ENCODE data around the gene SBF1. TPM values are rescaled to one million over a fixed set of nuclear protein-coding genes. Genes with fewer than 3 reads are reported as not detected.

SBF1 gene
- total and polyA plus RNA-seq, 2 of the 13 experiments (the other 11 are each of a cell fraction or from before 2014, with no cell fraction given), result 31.7 to 40.9 TPM

DNA sequence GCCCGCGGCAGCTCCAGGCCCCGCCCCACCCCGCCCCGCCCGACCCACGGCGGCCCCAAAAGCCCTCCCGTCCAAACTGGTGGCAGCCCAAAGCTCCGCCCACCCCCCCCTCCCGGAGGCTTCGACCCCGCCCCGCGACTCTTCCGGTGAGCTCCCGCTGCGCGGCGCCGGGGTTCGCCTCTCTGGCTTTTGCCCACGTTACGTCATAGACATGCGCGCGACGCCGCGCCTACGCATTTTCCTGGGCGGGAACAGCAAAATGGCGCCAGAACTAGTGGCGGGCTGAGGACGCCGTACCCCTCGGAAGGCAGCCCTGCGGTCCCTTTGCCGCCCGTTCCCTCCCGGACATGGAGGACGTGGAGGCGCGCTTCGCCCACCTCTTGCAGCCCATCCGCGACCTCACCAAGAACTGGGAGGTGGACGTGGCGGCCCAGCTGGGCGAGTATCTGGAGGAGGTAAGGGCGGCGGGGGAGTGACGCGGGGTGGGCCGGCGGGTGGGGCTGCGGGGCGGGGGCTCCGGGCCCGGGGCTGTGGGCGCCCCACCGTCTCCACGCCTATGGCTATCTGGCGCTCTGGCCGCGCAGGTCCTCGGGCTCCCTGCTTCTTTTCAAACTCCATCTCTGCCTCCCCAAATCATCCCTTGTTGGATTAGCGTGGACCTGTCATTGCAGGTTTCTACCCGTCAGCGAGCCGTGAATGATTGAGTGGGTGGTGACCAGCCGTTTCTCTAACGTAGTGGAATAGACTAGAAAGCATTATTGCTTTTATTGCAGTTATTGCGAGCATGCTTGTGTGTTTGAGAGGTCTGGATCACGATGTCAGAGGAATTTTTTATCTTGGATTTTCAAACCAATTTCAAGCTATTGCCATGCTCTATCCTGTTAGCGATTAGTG is 33.4 kb upstream of the SBF1 start, which contains the start of gene NCAPH2 (continued):
- TF ChIP-seq, protein P1, sequence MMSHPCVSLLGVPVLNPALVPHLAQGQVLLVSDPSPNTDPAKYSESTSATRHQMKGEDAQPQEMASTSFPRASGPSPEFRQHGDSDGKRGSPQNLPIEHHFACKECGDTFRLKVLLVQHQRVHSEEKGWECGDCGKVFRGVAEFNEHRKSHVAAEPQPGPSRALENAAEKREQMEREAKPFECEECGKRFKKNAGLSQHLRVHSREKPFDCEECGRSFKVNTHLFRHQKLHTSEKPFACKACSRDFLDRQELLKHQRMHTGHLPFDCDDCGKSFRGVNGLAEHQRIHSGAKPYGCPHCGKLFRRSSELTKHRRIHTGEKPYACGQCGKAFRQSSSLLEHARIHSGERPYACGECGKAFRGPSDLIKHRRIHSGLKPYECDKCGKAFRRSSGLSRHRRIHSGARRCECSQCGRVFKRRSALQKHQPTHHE (CRISPR knock-in tag; IDR thresholded peaks at IDR 0.05; ENCODE audit: borderline replicate concordance), result no peak
- TF ChIP-seq EEA1 (CRISPR knock-in tag; IDR thresholded peaks at IDR 0.05; ENCODE audit: borderline replicate concordance), result 0 out of 2 replicates have a peak, but pooled peaks have one; percentile 39
- TF ChIP-seq HMGA1 (CRISPR knock-in tag; conservative IDR thresholded peaks at IDR 0.05), result no peak
- TF ChIP-seq, protein P2, sequence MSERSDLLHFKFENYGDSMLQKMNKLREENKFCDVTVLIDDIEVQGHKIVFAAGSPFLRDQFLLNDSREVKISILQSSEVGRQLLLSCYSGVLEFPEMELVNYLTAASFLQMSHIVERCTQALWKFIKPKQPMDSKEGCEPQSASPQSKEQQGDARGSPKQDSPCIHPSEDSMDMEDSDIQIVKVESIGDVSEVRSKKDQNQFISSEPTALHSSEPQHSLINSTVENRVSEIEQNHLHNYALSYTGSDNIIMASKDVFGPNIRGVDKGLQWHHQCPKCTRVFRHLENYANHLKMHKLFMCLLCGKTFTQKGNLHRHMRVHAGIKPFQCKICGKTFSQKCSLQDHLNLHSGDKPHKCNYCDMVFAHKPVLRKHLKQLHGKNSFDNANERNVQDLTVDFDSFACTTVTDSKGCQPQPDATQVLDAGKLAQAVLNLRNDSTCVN (CRISPR knock-in tag; IDR thresholded peaks at IDR 0.05; ENCODE audit: borderline replicate concordance), result peak; percentile 49
- no peak for TF ChIP-seq NFE2L2 (IDR thresholded peaks at IDR 0.05; ENCODE audit: low read length)
- no peak for TF ChIP-seq PLRG1 (conservative IDR thresholded peaks at IDR 0.05)
- TF ChIP-seq, protein P3, sequence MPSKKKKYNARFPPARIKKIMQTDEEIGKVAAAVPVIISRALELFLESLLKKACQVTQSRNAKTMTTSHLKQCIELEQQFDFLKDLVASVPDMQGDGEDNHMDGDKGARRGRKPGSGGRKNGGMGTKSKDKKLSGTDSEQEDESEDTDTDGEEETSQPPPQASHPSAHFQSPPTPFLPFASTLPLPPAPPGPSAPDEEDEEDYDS (CRISPR knock-in tag; IDR thresholded peaks at IDR 0.05), result peak; percentile 60
- TF ChIP-seq ZNF616 (CRISPR knock-in tag; IDR thresholded peaks at IDR 0.05; ENCODE audit: low read depth), result no peak
- TF ChIP-seq, protein P4, sequence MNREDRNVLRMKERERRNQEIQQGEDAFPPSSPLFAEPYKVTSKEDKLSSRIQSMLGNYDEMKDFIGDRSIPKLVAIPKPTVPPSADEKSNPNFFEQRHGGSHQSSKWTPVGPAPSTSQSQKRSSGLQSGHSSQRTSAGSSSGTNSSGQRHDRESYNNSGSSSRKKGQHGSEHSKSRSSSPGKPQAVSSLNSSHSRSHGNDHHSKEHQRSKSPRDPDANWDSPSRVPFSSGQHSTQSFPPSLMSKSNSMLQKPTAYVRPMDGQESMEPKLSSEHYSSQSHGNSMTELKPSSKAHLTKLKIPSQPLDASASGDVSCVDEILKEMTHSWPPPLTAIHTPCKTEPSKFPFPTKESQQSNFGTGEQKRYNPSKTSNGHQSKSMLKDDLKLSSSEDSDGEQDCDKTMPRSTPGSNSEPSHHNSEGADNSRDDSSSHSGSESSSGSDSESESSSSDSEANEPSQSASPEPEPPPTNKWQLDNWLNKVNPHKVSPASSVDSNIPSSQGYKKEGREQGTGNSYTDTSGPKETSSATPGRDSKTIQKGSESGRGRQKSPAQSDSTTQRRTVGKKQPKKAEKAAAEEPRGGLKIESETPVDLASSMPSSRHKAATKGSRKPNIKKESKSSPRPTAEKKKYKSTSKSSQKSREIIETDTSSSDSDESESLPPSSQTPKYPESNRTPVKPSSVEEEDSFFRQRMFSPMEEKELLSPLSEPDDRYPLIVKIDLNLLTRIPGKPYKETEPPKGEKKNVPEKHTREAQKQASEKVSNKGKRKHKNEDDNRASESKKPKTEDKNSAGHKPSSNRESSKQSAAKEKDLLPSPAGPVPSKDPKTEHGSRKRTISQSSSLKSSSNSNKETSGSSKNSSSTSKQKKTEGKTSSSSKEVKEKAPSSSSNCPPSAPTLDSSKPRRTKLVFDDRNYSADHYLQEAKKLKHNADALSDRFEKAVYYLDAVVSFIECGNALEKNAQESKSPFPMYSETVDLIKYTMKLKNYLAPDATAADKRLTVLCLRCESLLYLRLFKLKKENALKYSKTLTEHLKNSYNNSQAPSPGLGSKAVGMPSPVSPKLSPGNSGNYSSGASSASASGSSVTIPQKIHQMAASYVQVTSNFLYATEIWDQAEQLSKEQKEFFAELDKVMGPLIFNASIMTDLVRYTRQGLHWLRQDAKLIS (CRISPR knock-in tag; IDR thresholded peaks at IDR 0.05), result no peak
- peak; percentile 27; the same call in 1 of the 2 replicates for TF ChIP-seq ZNF138 (CRISPR knock-in tag; IDR thresholded peaks at IDR 0.05; ENCODE audit: low read depth)
- TF ChIP-seq SMARCE1 (IDR thresholded peaks at IDR 0.05; ENCODE audit: borderline replicate concordance), result no peak
- no peak for TF ChIP-seq ZNF251 (CRISPR knock-in tag; IDR thresholded peaks at IDR 0.05)
- no peak for TF ChIP-seq CAMTA2 (CRISPR knock-in tag; IDR thresholded peaks at IDR 0.05; ENCODE audit: borderline replicate concordance)
- TF ChIP-seq ZNF256 (CRISPR knock-in tag; conservative IDR thresholded peaks at IDR 0.05), result no peak
- TF ChIP-seq, protein P5, sequence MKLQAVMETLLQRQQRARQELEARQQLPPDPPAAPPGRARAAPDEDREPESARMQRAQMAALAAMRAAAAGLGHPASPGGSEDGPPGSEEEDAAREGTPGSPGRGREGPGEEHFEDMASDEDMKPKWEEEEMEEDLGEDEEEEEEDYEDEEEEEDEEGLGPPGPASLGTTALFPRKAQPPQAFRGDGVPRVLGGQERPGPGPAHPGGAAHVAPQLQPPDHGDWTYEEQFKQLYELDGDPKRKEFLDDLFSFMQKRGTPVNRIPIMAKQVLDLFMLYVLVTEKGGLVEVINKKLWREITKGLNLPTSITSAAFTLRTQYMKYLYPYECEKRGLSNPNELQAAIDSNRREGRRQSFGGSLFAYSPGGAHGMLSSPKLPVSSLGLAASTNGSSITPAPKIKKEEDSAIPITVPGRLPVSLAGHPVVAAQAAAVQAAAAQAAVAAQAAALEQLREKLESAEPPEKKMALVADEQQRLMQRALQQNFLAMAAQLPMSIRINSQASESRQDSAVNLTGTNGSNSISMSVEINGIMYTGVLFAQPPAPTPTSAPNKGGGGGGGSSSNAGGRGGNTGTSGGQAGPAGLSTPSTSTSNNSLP (IDR thresholded peaks at IDR 0.05; ENCODE audit: low read depth, low read length), result no peak
- TF ChIP-seq, protein P6, sequence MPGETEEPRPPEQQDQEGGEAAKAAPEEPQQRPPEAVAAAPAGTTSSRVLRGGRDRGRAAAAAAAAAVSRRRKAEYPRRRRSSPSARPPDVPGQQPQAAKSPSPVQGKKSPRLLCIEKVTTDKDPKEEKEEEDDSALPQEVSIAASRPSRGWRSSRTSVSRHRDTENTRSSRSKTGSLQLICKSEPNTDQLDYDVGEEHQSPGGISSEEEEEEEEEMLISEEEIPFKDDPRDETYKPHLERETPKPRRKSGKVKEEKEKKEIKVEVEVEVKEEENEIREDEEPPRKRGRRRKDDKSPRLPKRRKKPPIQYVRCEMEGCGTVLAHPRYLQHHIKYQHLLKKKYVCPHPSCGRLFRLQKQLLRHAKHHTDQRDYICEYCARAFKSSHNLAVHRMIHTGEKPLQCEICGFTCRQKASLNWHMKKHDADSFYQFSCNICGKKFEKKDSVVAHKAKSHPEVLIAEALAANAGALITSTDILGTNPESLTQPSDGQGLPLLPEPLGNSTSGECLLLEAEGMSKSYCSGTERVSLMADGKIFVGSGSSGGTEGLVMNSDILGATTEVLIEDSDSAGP (CRISPR knock-in tag; IDR thresholded peaks at IDR 0.05; ENCODE audit: borderline replicate concordance), result no peak; the same call in 1 of the 2 replicates
- TF ChIP-seq ZNF451 (CRISPR knock-in tag; IDR thresholded peaks at IDR 0.05), result 0 out of 2 replicates have a peak, but pooled peaks have one; percentile 33
- 0 out of 2 replicates have a peak, but pooled peaks have one; percentile 17 for TF ChIP-seq MED13 (CRISPR knock-in tag; IDR thresholded peaks at IDR 0.05)

All from HepG2 (cell line).